NCI-H2227 (cell line): ENCODE data around the gene GNB1.
"Not testable (repeated sequence)": the region's sequence is repeated elsewhere in the genome, so short reads cannot be mapped to it uniquely, and the experiment has no call there.

Experiments
- DNase-seq: peaks from one replicate; lab custom pipeline; 2025; ENCODE audit not compliant: unreplicated experiment; lab: John Stamatoyannopoulos, UW

The GNB1 gene

GRCh38 chr1:1890506-1891348 lies at the start of gene GNB1:
TSS of gene GNB1 (minus strand) at chr1:1891087. CDS start at chr1:1825453, 65,634 bp downstream.
- peak; percentile 97 for DNase-seq

GRCh38 chr1:1940123-1940425 lies 49.2 kb upstream of the GNB1 start:
- DNase-seq, result no peak

- DNase-seq, result no peak
These were observed 48.6 kb upstream of the GNB1 start for GRCh38 chr1:1939296-1940122.

- DNase-seq, result no peak
These were observed 47.9 kb upstream of the GNB1 start for GRCh38 chr1:1938613-1939295.

- no peak for DNase-seq
These were observed 47.3 kb upstream of the GNB1 start for GRCh38 chr1:1938276-1938573.

GRCh38 chr1:1937549-1938275 lies 46.8 kb upstream of the GNB1 start:
- no peak for DNase-seq

GRCh38 chr1:1937061-1937460 lies 46.2 kb upstream of the GNB1 start:
- DNase-seq, result no peak

- DNase-seq, result not testable (repeated sequence)
These were observed 44.0 kb upstream of the GNB1 start for GRCh38 chr1:1934848-1935247.

- DNase-seq, result no peak
These were observed 39.0 kb upstream of the GNB1 start for GRCh38 chr1:1929639-1930545.

- DNase-seq, result no peak
These were observed 38.3 kb upstream of the GNB1 start for GRCh38 chr1:1929102-1929638.

GRCh38 chr1:1928231-1929101 lies 37.6 kb upstream of the GNB1 start:
- DNase-seq, result no peak

- DNase-seq, result no peak
These were observed 36.9 kb upstream of the GNB1 start for GRCh38 chr1:1927751-1928150.

GRCh38 chr1:1926886-1927660 lies 36.2 kb upstream of the GNB1 start:
- no peak for DNase-seq

- DNase-seq, result no peak
These were observed 35.5 kb upstream of the GNB1 start for GRCh38 chr1:1926346-1926811.

- no peak for DNase-seq
These were observed 34.8 kb upstream of the GNB1 start for GRCh38 chr1:1925437-1926345.

- no peak for DNase-seq
These were observed 34.0 kb upstream of the GNB1 start for GRCh38 chr1:1924849-1925248.

GRCh38 chr1:1924386-1924785 lies 33.5 kb upstream of the GNB1 start:
- DNase-seq, result no peak
